Transverse colon (tissue), 4 donors: ENCODE results near the gene DKK3.

ENCODE experiments used
- CTCF ChIP-seq, 5 experiments: fragments of 200-600 bp in 3 of 5; fragments of 450-650 bp in 2 of 5; sonication (generic) in 3 of 5; IDR thresholded peaks; 1 replicate in 2 of 5; 2 replicates in 3 of 5; pipeline ENCODE4 v1.5.1; 2016 to 2017; ENCODE audit warnings: antibody characterized with exemption in 5 of 5, inconsistent platforms in 3 of 5, mild to moderate bottlenecking in 2 of 5, moderate library complexity in 1 of 5
- EP300 ChIP-seq: sonication (generic); formaldehyde crosslinking; IDR thresholded peaks from one replicate; pipeline ENCODE4 v1.6.1; 2017; ENCODE audit warnings: antibody characterized with exemption, low read depth
- POLR2AphosphoS5 ChIP-seq, 3 donors: sonication (generic); formaldehyde crosslinking; IDR thresholded peaks; one replicate each; pipeline ENCODE4 v1.6.1; 2016; ENCODE audit warnings: antibody characterized with exemption in 3 of 3

DNA sequence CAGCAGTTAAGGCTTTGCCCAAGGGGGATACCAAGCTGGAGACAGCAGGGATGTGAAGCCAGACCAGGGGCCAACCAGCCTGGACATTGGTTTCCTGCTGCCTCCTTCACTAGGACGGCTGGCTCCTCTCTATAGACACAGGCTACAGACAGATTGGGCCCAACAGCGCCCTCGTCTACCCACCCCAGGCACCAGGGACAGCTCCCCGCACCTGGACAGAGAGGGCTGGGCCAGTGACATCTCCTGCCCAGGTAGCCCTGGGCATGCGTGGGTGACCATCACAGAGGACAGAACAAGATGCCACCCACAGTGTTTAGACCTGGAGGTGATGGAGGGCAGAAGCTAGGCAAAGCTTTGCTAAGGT, 1.2 kb downstream of the DKK3 start:
- TF ChIP-seq CTCF (IDR thresholded peaks at IDR 0.05) (no peak), POLR2AphosphoS5 (IDR thresholded peaks at IDR 0.05) (no peak), EP300 (no peak)
